Tibial nerve (tissue), 4 donors: ENCODE measurements around the gene DAPP1. TPM values are rescaled to one million over a fixed set of nuclear protein-coding genes. Genes with fewer than 3 reads are reported as not detected.
A peak's percentile ranks its signal among the peaks of the same experiment; 100 is the strongest.

ENCODE experiments used
- DNase-seq, 2 donors: peaks; one replicate each; pipeline ENCODE4 v3.0.0-alpha.2; 2019; ENCODE audit warnings: low spot score in 2 of 2
- H3K27ac ChIP-seq, 4 donors: fragments of 200-600 bp; sonication (generic) in 3 of 4; one replicate each; pipeline ENCODE4 v1.5.1; 2017 to 2019; ENCODE audit warnings: mild to moderate bottlenecking in 1 of 4
- H3K27me3 ChIP-seq, 2 donors: fragments of 200-600 bp; sonication (generic) in 1 of 2; one replicate each; pipeline versions ENCODE4 v1.5.1 to v1.6.0; 2017 to 2019
- H3K36me3 ChIP-seq, 3 donors: fragments of 200-600 bp; sonication (generic); one replicate each; pipeline ENCODE4 v1.5.1; 2018 to 2019
- H3K4me1 ChIP-seq, 4 donors: fragments of 200-600 bp; sonication (generic) in 3 of 4; one replicate each; pipeline ENCODE4 v1.5.1; 2017 to 2019
- H3K4me3 ChIP-seq, 4 donors: fragments of 200-600 bp; sonication (generic) in 3 of 4; one replicate each; pipeline ENCODE4 v1.5.1; 2017 to 2019; ENCODE audit warnings: mild to moderate bottlenecking in 1 of 4, moderate library complexity in 1 of 4
- H3K9me3 ChIP-seq, 4 donors: fragments of 200-600 bp; sonication (generic) in 3 of 4; one replicate each; pipeline ENCODE4 v1.5.1; 2017 to 2019
- CTCF ChIP-seq, 5 experiments: fragments of 200-600 bp in 3 of 5; fragments of 450-650 bp in 2 of 5; sonication (generic) in 3 of 5; IDR thresholded peaks; one replicate each; pipeline ENCODE4 v1.5.1; 2016 to 2019; ENCODE audit warnings: antibody characterized with exemption in 5 of 5, mild to moderate bottlenecking in 3 of 5, moderate library complexity in 2 of 5
- EP300 ChIP-seq, 2 donors: sonication (generic); formaldehyde crosslinking; IDR thresholded peaks; one replicate each; pipeline ENCODE4 v1.6.1; 2017; ENCODE audit warnings: antibody characterized with exemption in 2 of 2, mild to moderate bottlenecking in 1 of 2
- POLR2A ChIP-seq, 2 donors: fragments of 450-650 bp; IDR thresholded peaks; one replicate each; pipeline ENCODE4 v1.6.1; 2017; ENCODE audit warnings: antibody characterized with exemption in 2 of 2, mild to moderate bottlenecking in 2 of 2, moderate library complexity in 2 of 2
- WGBS, 2 donors: methylation state at CpG; one replicate each; pipeline ENCODE4 v1.1.5; 2018; 5-methylcytosine and 5-hydroxymethylcytosine counted together
- total RNA-seq, 4 donors: library from RNA; depleted of rRNA; stranded (reverse); fragments of >200 nt; gene quantifications; one replicate each; pipeline ENCODE4 v1.1.0, GENCODE V29; 2016

The DAPP1 gene
- total RNA-seq, 4 donors from 2014 or later: 0.42 to 4.2 (median 1.2) TPM

- H3K9me3 ChIP-seq: no peaks in the 10 kb centered on the region
- TF ChIP-seq CTCF (IDR thresholded peaks at IDR 0.05) (no peak), EP300 (IDR thresholded peaks at IDR 0.05) (no peak)
- H3K4me3 ChIP-seq: no peak overlapping the region
- DNase-seq: no peak
- no peaks in the 10 kb centered on the region for H3K4me1 ChIP-seq
- H3K36me3 ChIP-seq: no peaks in the 10 kb centered on the region
- WGBS, 2 donors: 82 to 84% methylated on average over 2 of the region's 2 CpGs
- no peak overlapping the region for H3K27ac ChIP-seq
- no peaks in the 10 kb centered on the region for H3K27me3 ChIP-seq
Measured at GRCh38 chr4:99845708-99846469, 29.3 kb downstream of the DAPP1 start.

GRCh38 chr4:99846891-99847290 lies 30.3 kb downstream of the DAPP1 start:
- no peak for DNase-seq
- peak overlapping the region in 1 of 4 donors; percentile 8 for H3K27ac ChIP-seq
- H3K4me1 ChIP-seq: no peaks in the 10 kb centered on the region
- 52 to 62% methylated on average over 1 of the region's 1 CpG for WGBS, 2 donors
- H3K9me3 ChIP-seq: no peaks in the 10 kb centered on the region
- no peak overlapping the region for H3K4me3 ChIP-seq
- H3K27me3 ChIP-seq: no peaks in the 10 kb centered on the region
- no peaks in the 10 kb centered on the region for H3K36me3 ChIP-seq
- TF ChIP-seq CTCF (IDR thresholded peaks at IDR 0.05) (no peak), POLR2A (IDR thresholded peaks at IDR 0.05) (no peak), EP300 (IDR thresholded peaks at IDR 0.05) (no peak)

- DNase-seq: no peak
- Histone ChIP-seq H3K27me3 (no peaks in the 10 kb centered on the region), H3K27ac (peak overlapping the region in 1 of 4 donors; percentile 8), H3K9me3 (no peaks in the 10 kb centered on the region), H3K36me3 (no peaks in the 10 kb centered on the region), H3K4me1 (no peaks in the 10 kb centered on the region), H3K4me3 (no peak overlapping the region)
- TF ChIP-seq POLR2A (IDR thresholded peaks at IDR 0.05) (no peak), CTCF (IDR thresholded peaks at IDR 0.05) (no peak), EP300 (IDR thresholded peaks at IDR 0.05) (no peak)
- WGBS, 2 donors: 84 to 91% methylated on average over 10 of the region's 10 CpGs
Measured at GRCh38 chr4:99847362-99847976, 30.8 kb downstream of the DAPP1 start.

GRCh38 chr4:99848591-99849001 lies 32.0 kb downstream of the DAPP1 start:
- 88 to 93% methylated on average over 4 of the region's 4 CpGs for WGBS, 2 donors
- TF ChIP-seq POLR2A (IDR thresholded peaks at IDR 0.05): no peak
- no peak for TF ChIP-seq CTCF (IDR thresholded peaks at IDR 0.05)
- TF ChIP-seq EP300 (IDR thresholded peaks at IDR 0.05): no peak
- Histone ChIP-seq H3K27ac (no peak overlapping the region), H3K36me3 (no peaks in the 10 kb centered on the region), H3K27me3 (no peaks in the 10 kb centered on the region), H3K4me1 (no peaks in the 10 kb centered on the region), H3K9me3 (no peaks in the 10 kb centered on the region), H3K4me3 (no peak overlapping the region)
- DNase-seq: no peak

- no peak for DNase-seq
- 90 to 92% methylated on average over 3 of the region's 3 CpGs for WGBS, 2 donors
- Histone ChIP-seq H3K4me1 (peaks cover 0 to 7% (median 0%) of the 10 kb centered on the region in 4 donors), H3K9me3 (no peaks in the 10 kb centered on the region), H3K27ac (no peak overlapping the region), H3K36me3 (no peaks in the 10 kb centered on the region), H3K27me3 (no peaks in the 10 kb centered on the region), H3K4me3 (no peak overlapping the region)
- TF ChIP-seq CTCF (IDR thresholded peaks at IDR 0.05) (no peak), EP300 (IDR thresholded peaks at IDR 0.05) (no peak), POLR2A (IDR thresholded peaks at IDR 0.05) (no peak)
Measured at GRCh38 chr4:99852199-99852749, 35.6 kb downstream of the DAPP1 start.
